Chondrocyte (in vitro differentiated cells): ENCODE data around the gene TOX2. TPM values are rescaled to one million over a fixed set of nuclear protein-coding genes. Genes with fewer than 3 reads are reported as not detected.

Source experiments
- DNase-seq: peaks from one replicate; pipeline ENCODE4 v3.0.0; 2021; ENCODE audit warnings: mixed read lengths, low spot score
- H3K27ac Mint-ChIP-seq: one replicate; pipeline ENCODE4 v1.8.0; 2021; ENCODE audit warnings: mild to moderate bottlenecking, moderate library complexity, mixed read lengths; ENCODE audit not compliant: unreplicated experiment
- H3K27me3 Mint-ChIP-seq: 2 replicates; pipeline ENCODE4 v1.8.0; 2021; ENCODE audit warnings: low read depth, mixed read lengths
- H3K36me3 Mint-ChIP-seq: 2 replicates; pipeline ENCODE4 v1.8.0; 2021; ENCODE audit warnings: low read depth, mixed read lengths
- H3K4me1 Mint-ChIP-seq: 2 replicates; pipeline ENCODE4 v1.8.0; 2021; ENCODE audit warnings: low read depth, mild to moderate bottlenecking, mixed read lengths
- H3K4me3 Mint-ChIP-seq: one replicate; pipeline ENCODE4 v1.8.0; 2021; ENCODE audit warnings: mild to moderate bottlenecking, moderate library complexity, mixed read lengths; ENCODE audit not compliant: unreplicated experiment
- H3K9me3 Mint-ChIP-seq: 2 replicates; pipeline ENCODE4 v1.8.0; 2021; ENCODE audit warnings: low read depth, mixed read lengths
- total RNA-seq: library from RNA; stranded (reverse); gene quantifications from 3 replicates; pipeline ENCODE4 v1.2.1, GENCODE V29; 2021
- TF ChIP-seq, protein P1 (sequence below): fragments of 200-600 bp; sonication (generic); IDR thresholded peaks from 2 replicates; pipeline ENCODE4 v1.5.0; 2021; ENCODE audit warnings: antibody characterized with exemption, mild to moderate bottlenecking, moderate library complexity

TOX2 gene
- total RNA-seq, 1 donor from 2014 or later = 0.12 TPM

DNA sequence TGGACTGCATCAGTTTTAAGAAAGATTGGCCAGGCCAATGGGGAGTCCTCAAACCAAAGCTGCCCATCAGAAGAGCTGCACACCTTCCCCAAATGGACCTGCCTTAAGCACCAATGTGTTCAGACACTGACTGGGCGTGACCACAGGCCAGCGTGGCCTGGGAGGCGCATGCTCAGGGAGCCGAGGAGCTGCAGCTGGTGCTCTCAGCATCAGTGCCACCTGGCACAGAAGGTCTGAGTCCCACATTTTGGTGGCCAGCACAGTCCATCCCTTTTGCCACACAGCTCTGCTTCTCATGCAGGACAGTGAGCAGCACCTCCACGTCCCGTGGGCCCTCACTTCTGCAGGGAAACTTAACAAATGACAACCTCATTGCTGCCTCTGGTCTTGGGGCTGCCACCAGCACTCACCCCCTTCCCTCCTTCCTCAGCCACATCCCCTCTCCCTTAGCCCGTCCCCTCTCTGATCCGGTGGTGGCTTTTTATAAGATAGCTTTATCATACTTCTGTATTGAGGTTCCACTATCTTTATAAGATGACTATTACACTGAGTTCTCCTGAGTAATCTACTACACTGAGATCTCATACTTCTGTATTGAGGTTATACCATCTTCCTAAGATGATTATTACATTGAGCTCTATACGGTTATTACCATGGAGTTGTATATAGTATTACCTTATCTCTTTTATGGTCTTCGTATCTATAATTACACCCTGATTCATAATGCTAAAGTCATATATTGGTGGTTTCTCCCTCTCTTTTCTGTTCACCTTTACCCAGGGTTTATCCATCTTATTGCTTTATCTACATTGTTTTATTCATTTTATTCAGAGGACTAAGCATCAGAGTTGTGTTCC lies 109.1 kb downstream of the TOX2 start:
- no peak for DNase-seq

GRCh38 chr20:44024820-44025580 lies 110.3 kb downstream of the TOX2 start:
- DNase-seq = no peak
- H3K4me3 Mint-ChIP-seq = no peak overlapping the region
- H3K27me3 Mint-ChIP-seq = peaks cover 75% of the 10 kb centered on the region
- H3K4me1 Mint-ChIP-seq = no peaks in the 10 kb centered on the region
- no peaks in the 10 kb centered on the region for H3K9me3 Mint-ChIP-seq
- TF ChIP-seq, protein P1, sequence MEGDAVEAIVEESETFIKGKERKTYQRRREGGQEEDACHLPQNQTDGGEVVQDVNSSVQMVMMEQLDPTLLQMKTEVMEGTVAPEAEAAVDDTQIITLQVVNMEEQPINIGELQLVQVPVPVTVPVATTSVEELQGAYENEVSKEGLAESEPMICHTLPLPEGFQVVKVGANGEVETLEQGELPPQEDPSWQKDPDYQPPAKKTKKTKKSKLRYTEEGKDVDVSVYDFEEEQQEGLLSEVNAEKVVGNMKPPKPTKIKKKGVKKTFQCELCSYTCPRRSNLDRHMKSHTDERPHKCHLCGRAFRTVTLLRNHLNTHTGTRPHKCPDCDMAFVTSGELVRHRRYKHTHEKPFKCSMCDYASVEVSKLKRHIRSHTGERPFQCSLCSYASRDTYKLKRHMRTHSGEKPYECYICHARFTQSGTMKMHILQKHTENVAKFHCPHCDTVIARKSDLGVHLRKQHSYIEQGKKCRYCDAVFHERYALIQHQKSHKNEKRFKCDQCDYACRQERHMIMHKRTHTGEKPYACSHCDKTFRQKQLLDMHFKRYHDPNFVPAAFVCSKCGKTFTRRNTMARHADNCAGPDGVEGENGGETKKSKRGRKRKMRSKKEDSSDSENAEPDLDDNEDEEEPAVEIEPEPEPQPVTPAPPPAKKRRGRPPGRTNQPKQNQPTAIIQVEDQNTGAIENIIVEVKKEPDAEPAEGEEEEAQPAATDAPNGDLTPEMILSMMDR = no peak
- H3K36me3 Mint-ChIP-seq = no peaks in the 10 kb centered on the region
- no peak overlapping the region for H3K27ac Mint-ChIP-seq

More for the DNA sequence above, 109.1 kb downstream of the TOX2 start:
- Mint-ChIP-seq H3K27me3 (peaks cover 73% of the 10 kb centered on the region), H3K27ac (no peak overlapping the region), H3K4me1 (no peaks in the 10 kb centered on the region), H3K9me3 (no peaks in the 10 kb centered on the region), H3K4me3 (no peak overlapping the region), H3K36me3 (no peaks in the 10 kb centered on the region)
- TF ChIP-seq, protein P1 = no peak

- Mint-ChIP-seq H3K36me3 (no peaks in the 10 kb centered on the region), H3K9me3 (peaks cover 3% of the 10 kb centered on the region), H3K27me3 (peaks cover 79% of the 10 kb centered on the region), H3K27ac (no peak overlapping the region), H3K4me3 (no peak overlapping the region), H3K4me1 (no peaks in the 10 kb centered on the region)
- no peak for DNase-seq
- TF ChIP-seq, protein P1 = no peak
These were observed 111.1 kb downstream of the TOX2 start for GRCh38 chr20:44025756-44026155.

DNA sequence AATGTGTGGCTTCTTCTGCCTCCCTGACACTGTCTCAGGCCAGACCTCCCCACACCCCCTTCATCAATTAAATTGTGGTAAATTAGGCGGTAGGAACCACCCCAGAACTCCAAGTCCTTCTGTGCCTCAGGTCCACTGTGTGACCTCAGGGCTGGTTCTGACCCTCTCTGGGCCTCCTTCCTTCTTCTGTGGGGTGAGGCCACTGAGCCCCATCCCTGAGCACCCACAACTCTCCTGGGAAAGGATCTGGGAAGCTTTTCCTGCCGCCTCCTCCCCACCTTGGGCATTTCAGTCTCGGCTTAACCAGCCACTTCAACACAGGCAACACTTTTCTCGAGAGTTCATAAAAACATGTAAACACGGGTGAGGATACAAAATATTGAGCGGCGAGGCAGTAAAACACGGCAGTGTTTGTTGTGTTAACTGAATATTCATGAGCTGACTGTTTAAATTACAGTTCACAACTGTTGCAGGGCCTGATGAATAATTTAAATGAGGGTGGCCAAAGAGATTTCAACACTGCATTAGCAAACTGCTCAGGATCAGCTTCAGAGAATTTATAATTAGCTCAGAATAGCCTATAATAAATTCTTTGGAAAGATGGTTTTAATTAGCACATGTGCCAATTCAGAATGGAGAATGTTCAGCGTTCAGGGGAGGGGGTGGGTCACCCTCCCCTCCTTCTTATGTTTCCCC lies 112.1 kb downstream of the TOX2 start:
- Mint-ChIP-seq H3K4me1 (no peaks in the 10 kb centered on the region), H3K36me3 (no peaks in the 10 kb centered on the region), H3K9me3 (peaks cover 3% of the 10 kb centered on the region), H3K27ac (no peak overlapping the region), H3K4me3 (no peak overlapping the region), H3K27me3 (peaks cover 79% of the 10 kb centered on the region)
- no peak for DNase-seq
- TF ChIP-seq, protein P1 = no peak
